NCI-H510A treated with DMSO at 0.1 percent for 48 hours (cell line): ENCODE results near the gene SELPLG.
"Not testable (repeated sequence)": the region's sequence is repeated elsewhere in the genome, so short reads cannot be mapped to it uniquely, and the experiment has no call there.

Experiments used
- DNase-seq: peaks from one replicate; lab custom pipeline; 2025; lab: John Stamatoyannopoulos, UW

The SELPLG gene

DNA sequence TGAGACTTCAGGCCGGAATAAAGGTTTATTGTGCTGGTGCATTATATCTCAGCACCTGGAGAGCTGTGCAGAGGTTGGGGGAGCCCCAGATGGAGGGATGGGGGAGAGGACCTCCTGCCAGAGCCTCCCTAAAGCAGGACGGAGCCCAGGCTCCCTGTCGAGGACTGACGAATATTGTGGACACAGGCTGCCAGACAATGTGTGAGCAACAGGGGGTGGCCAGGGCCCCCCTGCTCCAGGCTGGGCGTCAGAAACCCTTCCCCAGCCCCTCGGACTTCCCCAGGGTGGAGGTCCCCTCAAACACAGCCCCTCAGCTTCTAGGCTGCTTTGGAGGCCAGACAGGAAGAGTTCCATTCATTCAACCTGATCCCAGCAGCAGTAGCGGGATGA is 43.9 kb downstream of the SELPLG start:
- DNase-seq = no peak

GRCh38 chr12:108589028-108589839 is 44.5 kb downstream of the SELPLG start:
- DNase-seq = no peak

- no peak for DNase-seq
Observed at GRCh38 chr12:108587826-108588225, 45.9 kb downstream of the SELPLG start.

DNA sequence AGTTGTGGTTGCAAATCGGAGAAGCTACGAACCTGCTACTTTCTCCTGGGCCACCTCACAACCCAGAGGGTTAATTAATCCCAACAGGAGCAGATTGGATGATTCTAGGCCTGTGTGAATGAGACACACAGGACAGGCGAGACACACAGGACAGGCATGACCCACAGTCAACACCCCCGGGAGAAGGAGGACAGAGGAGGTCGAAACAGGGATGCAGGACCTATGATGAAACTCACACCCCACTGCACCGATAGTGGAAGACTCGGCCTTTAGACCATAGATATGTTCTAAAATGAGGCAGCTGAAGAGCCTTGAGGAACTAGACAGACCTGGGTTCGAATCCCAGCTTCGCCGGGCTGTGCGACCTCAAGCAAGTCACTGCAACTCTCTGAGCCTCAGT is 47.4 kb downstream of the SELPLG start:
- DNase-seq = no peak

DNA sequence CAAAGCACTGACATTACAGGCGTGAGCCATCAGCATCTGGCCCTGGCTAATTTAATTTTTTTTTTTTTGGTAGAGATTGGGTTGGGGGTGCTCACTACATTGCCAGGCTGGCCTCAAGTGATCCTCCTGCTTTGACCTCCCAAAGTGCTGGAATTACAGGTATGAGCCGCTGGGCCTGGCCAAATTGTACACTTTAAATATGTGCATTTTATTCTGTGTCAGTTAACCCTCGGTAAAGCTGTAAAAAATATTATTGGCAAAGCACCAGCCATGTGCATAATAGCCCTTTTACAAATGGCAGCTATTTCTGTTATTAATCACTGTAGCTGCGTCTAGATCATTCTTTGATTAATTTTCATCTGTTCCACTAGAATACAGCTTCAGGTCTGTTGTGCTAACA is 47.8 kb downstream of the SELPLG start:
- no peak for DNase-seq

GRCh38 chr12:108584456-108585065 is 49.1 kb downstream of the SELPLG start:
- no peak for DNase-seq

DNA sequence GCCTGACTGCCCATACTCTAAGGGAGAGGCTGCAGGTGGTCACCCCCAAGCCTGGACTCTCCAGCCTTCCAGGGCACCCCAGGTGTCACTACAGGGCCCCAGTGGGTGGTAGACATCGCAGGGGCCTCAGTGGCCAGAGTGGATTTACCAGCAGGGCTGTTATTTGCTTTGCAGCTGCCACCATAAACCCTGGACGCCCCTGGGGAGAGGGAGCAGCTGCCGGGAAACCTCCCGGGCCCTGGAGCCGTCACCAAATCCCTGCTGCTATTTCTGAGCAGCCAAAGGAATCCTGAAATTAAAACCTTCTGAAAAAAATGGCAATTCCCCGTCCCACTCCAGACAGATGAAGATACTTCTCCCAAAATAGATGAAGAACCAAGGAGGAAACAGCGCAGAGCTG is 49.7 kb downstream of the SELPLG start:
- DNase-seq = no peak

- DNase-seq = no peak
Observed at GRCh38 chr12:108582978-108583770, 50.5 kb downstream of the SELPLG start.

GRCh38 chr12:108582509-108582908 is 51.2 kb downstream of the SELPLG start:
- no peak for DNase-seq

GRCh38 chr12:108581311-108582227 is 52.1 kb downstream of the SELPLG start:
- no peak for DNase-seq

DNA sequence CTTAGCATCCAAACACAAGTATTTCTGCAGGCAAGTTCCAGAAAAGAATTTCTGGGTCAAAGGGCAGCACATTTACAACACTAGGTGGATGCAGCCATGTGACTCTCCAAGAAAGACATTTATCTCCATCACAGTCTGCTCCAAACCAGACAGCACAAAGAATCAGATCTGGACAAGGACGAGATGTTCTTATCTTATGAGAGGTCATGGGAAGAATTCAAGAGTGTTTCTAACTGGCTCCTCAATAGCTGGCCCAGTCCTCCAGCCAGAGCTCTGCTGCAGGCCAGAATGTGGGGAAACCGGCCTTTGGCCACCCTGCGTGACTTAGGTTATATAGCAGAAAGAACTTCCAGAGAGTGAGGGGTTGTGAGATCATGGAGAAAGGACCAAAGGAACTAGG is 53.2 kb downstream of the SELPLG start:
- DNase-seq = no peak

GRCh38 chr12:108578813-108579212 is 54.9 kb downstream of the SELPLG start:
- no peak for DNase-seq

- DNase-seq = no peak
Observed at GRCh38 chr12:108578264-108578663, 55.4 kb downstream of the SELPLG start.

GRCh38 chr12:108577458-108577857 is 56.2 kb downstream of the SELPLG start:
- no peak for DNase-seq

DNA sequence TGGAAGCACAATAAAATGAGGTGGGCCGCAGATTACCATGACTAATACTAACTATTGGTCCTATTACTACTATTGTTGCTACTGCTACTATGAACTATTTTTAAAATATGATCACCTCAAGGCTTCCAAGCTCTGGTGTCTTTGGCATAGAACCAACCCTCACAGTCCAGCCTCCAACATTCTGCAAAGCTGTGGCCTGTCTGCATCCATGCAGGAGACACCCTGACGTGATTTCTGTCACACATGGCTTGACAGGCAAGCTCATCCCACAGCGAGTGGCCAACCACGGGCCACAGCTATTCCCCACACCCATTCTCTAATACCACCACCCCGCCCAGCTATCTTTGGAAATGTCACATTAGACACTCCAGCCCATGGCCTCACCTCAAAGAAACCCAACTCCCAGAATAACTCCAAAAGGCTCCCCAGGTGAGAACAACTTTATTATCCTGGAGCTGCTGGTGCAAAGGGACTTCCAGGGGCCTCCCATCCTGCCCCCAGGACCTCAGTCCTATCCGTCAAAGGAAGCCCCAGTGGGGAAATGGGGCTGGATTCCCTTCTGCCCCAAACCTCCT is 56.9 kb downstream of the SELPLG start:
- no peak for DNase-seq

- DNase-seq = no peak
Observed at GRCh38 chr12:108575199-108575912, 58.3 kb downstream of the SELPLG start.

- DNase-seq = not testable (repeated sequence)
Observed at GRCh38 chr12:108574276-108574675, 59.4 kb downstream of the SELPLG start.

- DNase-seq = no peak
Observed at GRCh38 chr12:108573317-108573716, 60.4 kb downstream of the SELPLG start.

DNA sequence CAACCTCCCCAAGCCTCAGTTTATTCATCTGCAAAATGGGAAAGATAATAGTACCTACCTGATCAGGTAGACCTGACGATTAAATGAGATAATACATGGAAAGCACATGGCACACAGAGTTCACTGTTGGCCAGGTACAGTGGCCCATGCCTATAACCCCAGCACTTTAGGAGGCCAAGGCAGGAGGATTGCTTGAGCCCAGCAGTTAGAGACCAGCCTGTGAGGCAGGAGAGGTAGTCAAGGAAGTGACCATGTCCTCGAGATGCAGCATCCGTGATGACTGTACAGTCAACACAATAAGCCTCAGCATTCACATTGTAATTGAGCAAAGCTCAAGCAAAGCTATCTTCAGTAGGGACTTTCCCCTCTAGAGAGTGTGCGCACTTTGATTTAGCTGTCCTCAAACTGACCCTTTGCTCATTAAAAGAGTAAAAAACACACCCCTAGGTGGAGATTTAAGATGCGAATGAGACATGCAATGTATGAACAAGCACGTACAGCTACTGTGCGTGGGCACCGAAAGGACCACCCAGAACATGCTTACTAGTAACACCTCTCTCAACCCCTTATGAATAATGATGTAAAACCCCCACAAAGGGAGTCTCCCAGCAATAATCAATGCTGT is 61.4 kb downstream of the SELPLG start:
- no peak for DNase-seq
